ENCODE data around the gene TAF6L. TPM values are rescaled to one million over a fixed set of nuclear protein-coding genes. Genes with fewer than 3 reads are reported as not detected.
A peak's percentile ranks its signal among the peaks of the same experiment; 100 is the strongest.

Gene TAF6L
- total and polyA plus RNA-seq, 9 of the 15 experiments (the other 6 are each of a cell fraction or from before 2014, with no cell fraction given), result 0.04 to 45.5 (median 20.8) TPM

DNA sequence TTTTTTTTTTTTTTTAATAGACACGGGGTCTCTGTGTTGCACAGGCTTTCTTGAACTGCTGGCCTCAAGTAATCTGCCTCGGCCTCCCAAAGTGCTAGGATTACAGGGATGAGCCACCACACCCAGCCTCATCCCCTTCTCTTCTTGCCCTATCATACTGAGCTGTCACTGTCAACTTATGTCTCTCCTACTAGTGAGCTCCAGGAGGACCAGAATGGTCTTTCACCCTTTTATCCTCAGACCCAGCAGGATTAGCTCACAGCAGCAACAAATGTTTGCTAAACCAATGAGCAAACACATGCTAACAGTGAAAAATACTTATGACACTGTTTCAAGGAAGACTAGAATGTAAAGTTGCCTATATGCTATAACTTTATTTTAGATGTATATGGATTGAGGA, 40.5 kb downstream of the TAF6L start:
- peaks cover 2% of the 10 kb centered on the region; the same call in 2 of the 3 replicates for H3K36me3 ChIP-seq (ENCODE audit: control insufficient read depth, insufficient read depth, low read length)
- H3K9ac ChIP-seq (ENCODE audit: insufficient read depth in 1 of 2, low read depth in 2 of 2, low read length in 2 of 2), result no peak overlapping the region; a peak in 1 of 4 replicates
- CTCF ChIA-PET (ENCODE audit: low intra/inter-chr PET ratio), result no interaction called here
- TF ChIP-seq TFAP4 (CRISPR knock-in tag; IDR thresholded peaks at IDR 0.05; ENCODE audit: borderline replicate concordance), result no peak
- POLR2A ChIA-PET, result interaction anchor here (0.6 to 2.5 kb wide), 9 partner anchors 11 to 166 kb away, joined by 3 to 16 read pairs (median 4); partner anchors contain the start of genes C11orf98, CSKMT, STX5 and ZBTB3
- in situ Hi-C loops (cut with MboI) (no loop called here), intact Hi-C loops (cut with micrococcal nuclease) (no loop called here)
- DNase-seq (ENCODE audit: extremely low read depth in 1 of 4, low spot score in 3 of 4) (no peak), FAIRE-seq (no peak), ATAC-seq (peak; percentile 44)
- peaks cover 2 to 3% of the 10 kb centered on the region in 2 experiments; a peak in 3 of 5 replicates for H3K4me1 ChIP-seq (replicated peaks in 1 of 2; ENCODE audit: control insufficient read depth in 2 of 2, insufficient read depth in 2 of 2, low read length in 2 of 2)
- no peaks in the 10 kb centered on the region for H3K9me1 ChIP-seq (ENCODE audit: control insufficient read depth, insufficient read depth, low read length)
- WGBS (ENCODE audit: insufficient coverage, low coverage, missing lambda C conversion rate), result 13% methylated on average over 2 of the region's 2 CpGs
- H3K9me3 ChIP-seq (replicated peaks; ENCODE audit: control insufficient read depth, insufficient read depth, low read depth, low read length), result no peaks in the 10 kb centered on the region
- H3K4me3 ChIP-seq, result no peak overlapping the region
- no peak overlapping the region for H3K4me2 ChIP-seq (ENCODE audit: insufficient read depth, low read length)
- H2AFZ ChIP-seq (ENCODE audit: low read depth, low read length), result no peak overlapping the region
- no TSS peak for BruUV-seq (replicated peaks)
- H3K27ac ChIP-seq (ENCODE audit: extremely low read depth, low read depth, low read length), result no peak overlapping the region
- no peaks in the 10 kb centered on the region for H3K27me3 ChIP-seq (ENCODE audit: control insufficient read depth in 2 of 2, insufficient read depth in 2 of 2, low read length in 2 of 2)
- no peaks in the 10 kb centered on the region for H4K20me1 ChIP-seq (replicated peaks; ENCODE audit: control insufficient read depth, insufficient read depth, low read length)
- no peaks in the 10 kb centered on the region for H3K79me2 ChIP-seq (ENCODE audit: control insufficient read depth, insufficient read depth, low read length)

- FAIRE-seq, result no peak
- H2AFZ ChIP-seq (ENCODE audit: low read depth, low read length), result no peak overlapping the region
- BruUV-seq (replicated peaks), result no TSS peak
- intact Hi-C loops (cut with micrococcal nuclease), result no loop called here
- DNase-seq (ENCODE audit: extremely low read depth in 1 of 4, low spot score in 3 of 4), result no peak
- ChIA-PET POLR2A (interaction anchor here (0.9 to 4.5 kb wide), 9 partner anchors 7 to 64 kb away, joined by 3 to 40 read pairs (median 8); partner anchors contain the start of genes NXF1, SLC3A2, STX5 and TEX54), CTCF (ENCODE audit: low intra/inter-chr PET ratio) (no interaction called here)
- no peaks in the 10 kb centered on the region; a peak in 2 of 5 replicates for H3K4me1 ChIP-seq (replicated peaks in 1 of 2; ENCODE audit: control insufficient read depth in 2 of 2, insufficient read depth in 2 of 2, low read length in 2 of 2)
- H3K9me3 ChIP-seq (replicated peaks; ENCODE audit: control insufficient read depth, insufficient read depth, low read depth, low read length), result no peaks in the 10 kb centered on the region
- H3K4me3 ChIP-seq, result no peak overlapping the region
- H3K79me2 ChIP-seq (ENCODE audit: control insufficient read depth, insufficient read depth, low read length), result no peaks in the 10 kb centered on the region
- no peaks in the 10 kb centered on the region for H4K20me1 ChIP-seq (replicated peaks; ENCODE audit: control insufficient read depth, insufficient read depth, low read length)
- H3K27ac ChIP-seq (ENCODE audit: extremely low read depth, low read depth, low read length), result no peak overlapping the region
- no peak overlapping the region for H3K4me2 ChIP-seq (ENCODE audit: insufficient read depth, low read length)
- 90% methylated on average over 3 of the region's 8 CpGs for WGBS (ENCODE audit: insufficient coverage, low coverage, missing lambda C conversion rate)
- in situ Hi-C loops (cut with MboI), result no loop called here
- ATAC-seq, result no peak
- no peaks in the 10 kb centered on the region for H3K27me3 ChIP-seq (ENCODE audit: control insufficient read depth in 2 of 2, insufficient read depth in 2 of 2, low read length in 2 of 2)
- peaks cover 22% of the 10 kb centered on the region; the same call in 2 of the 3 replicates for H3K36me3 ChIP-seq (ENCODE audit: control insufficient read depth, insufficient read depth, low read length)
- no peak overlapping the region for H3K9ac ChIP-seq (ENCODE audit: insufficient read depth in 1 of 2, low read depth in 2 of 2, low read length in 2 of 2)
- no peaks in the 10 kb centered on the region for H3K9me1 ChIP-seq (ENCODE audit: control insufficient read depth, insufficient read depth, low read length)
- TF ChIP-seq KAT8 (IDR thresholded peaks at IDR 0.05; ENCODE audit: low read depth) (no peak), TCF7L2 (IDR thresholded peaks at IDR 0.05; ENCODE audit: low read depth, low read length) (no peak), SLC30A9 (CRISPR knock-in tag; IDR thresholded peaks at IDR 0.05) (no peak), ATF3 (IDR thresholded peaks at IDR 0.05) (no peak), ATF3 (CRISPR knock-in tag; conservative IDR thresholded peaks at IDR 0.05) (no peak), NONO (IDR thresholded peaks at IDR 0.05; ENCODE audit: low read depth in 2 of 2, low read length in 1 of 2) (no peak), XRCC5 (IDR thresholded peaks at IDR 0.05; ENCODE audit: low read depth, low read length) (no peak), ZNF740 (CRISPR knock-in tag; IDR thresholded peaks at IDR 0.05) (no peak), ZNF740 (tag; IDR thresholded peaks at IDR 0.05) (no peak), BCOR (IDR thresholded peaks at IDR 0.05) (no peak), BRD9 (IDR thresholded peaks at IDR 0.05; ENCODE audit: low read depth, partially characterized antibody) (no peak), RCOR1 (IDR thresholded peaks at IDR 0.05; ENCODE audit: borderline replicate concordance in 1 of 2, low read depth in 2 of 2, low read length in 2 of 2) (no peak), PURB (CRISPR knock-in tag; IDR thresholded peaks at IDR 0.05; ENCODE audit: low read depth) (no peak)
These were observed 45.4 kb downstream of the TAF6L start for GRCh38 chr11:62816557-62816956.
